SK-MEL-5 (cell line): ENCODE data around the gene GNAS-AS1. TPM values are rescaled to one million over a fixed set of nuclear protein-coding genes. Genes with fewer than 3 reads are reported as not detected.

Source experiments
- DNase-seq: peaks from one replicate; pipeline ENCODE4 v3.0.0-alpha.2; 2016; ENCODE audit warnings: low read depth, low spot score
- in situ Hi-C: cut with HindIII; loops from 2 replicates; pipeline ENCODE4 v1.10.0; 2016; ENCODE audit warnings: low sequenced_read_pairs, high pct_unique_total_duplicates, low pct_unique_long_range_greater_than_20kb
- small RNA-seq, 2 experiments: library from RNA; depleted of rRNA; stranded (forward); fragments of <200 nt; gene quantifications; one replicate each; pipeline ENCODE3, GENCODE V24; 2014
- total RNA-seq: library from RNA; depleted of rRNA; stranded (reverse); fragments of >200 nt; shearing (Covaris generic); gene quantifications from 2 replicates; pipeline ENCODE4 v1.2.3, GENCODE V29; 2014; rRNA removed

The GNAS-AS1 gene
- total RNA-seq, 1 experiment from 2014 or later, result 0.55 TPM

DNA sequence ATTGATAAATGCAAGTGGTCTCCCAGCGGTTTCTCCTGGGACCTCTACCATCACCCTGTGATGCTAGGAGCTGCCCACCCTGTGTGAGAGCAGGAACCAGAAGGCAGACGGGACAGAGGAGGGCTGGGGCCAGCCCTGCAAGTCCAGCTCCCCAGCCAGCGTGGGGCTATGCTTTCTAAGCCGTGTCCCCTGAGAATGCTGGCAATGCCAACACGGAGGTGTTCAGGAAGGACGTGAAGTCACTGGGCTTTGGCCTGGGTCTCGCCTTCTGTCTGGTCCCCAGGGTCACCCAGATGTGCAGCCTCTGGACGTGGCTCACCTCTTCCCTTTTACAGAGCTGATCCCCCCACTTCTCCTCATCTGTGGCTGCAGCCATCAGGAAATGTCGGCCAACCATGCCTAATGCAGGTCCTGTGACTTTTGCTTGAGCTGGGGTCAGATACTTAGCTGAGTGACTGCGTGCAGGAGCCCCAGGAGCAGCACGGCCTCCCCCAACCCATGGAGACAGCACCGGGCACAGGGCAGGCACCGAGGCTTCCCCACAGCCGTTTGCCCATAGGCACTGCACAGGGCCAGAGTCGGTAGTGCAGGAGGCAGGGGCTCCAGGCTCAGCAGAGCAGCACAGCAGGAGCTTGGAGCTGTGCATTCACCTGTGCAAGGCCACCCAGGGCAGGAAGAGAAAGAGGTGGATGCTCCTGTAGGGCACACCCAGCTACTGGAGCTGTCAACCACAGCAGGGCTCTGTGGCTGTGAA, 66.2 kb downstream of the GNAS-AS1 start:
- no peak for DNase-seq
- in situ Hi-C loops, result no loop called here

DNA sequence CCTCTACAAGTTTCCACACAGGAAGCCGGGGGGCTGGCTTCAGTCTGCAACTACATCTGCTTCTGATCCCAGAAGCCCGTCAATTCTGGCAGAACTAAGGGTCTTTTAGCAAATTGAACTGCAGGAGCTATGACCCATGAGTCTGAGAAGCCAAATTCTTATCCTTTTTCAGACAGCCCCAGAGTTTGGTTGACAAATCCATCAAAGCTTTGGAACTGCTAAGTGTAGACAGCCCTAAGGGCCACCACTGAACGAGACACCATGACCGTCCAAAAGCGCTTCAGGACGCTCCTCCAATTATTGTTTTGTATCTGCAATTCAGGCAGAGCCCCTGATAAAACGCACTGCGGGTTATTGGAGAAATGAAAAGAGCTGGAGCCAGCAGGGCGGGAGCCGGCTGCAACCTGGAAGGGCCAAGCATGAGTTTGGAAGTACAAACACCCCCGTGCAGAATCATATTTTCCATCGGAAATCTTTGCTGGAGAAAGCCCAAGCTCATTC, 67.1 kb downstream of the GNAS-AS1 start:
- in situ Hi-C loops, result no loop called here

DNA sequence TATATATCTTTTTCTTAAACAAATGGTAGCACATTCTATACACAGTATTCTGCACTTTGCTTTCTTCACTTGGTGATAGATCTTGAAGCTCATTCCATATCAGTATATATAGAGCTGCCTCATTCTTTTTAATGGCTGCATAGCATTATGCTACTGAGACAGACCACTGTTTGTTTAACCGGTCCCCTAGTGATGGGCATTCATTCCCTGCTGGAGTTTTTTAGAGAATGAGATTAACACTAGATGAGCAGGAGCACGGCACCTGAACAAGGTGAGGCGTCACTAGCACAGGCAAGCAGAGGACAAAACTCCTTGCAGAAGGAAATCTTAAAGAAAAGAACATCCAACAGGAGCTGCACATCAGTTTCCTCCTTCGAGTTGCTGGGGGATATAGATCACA, 69.6 kb downstream of the GNAS-AS1 start:
- DNase-seq, result no peak
- in situ Hi-C loops, result no loop called here

More for the DNA sequence above, 67.1 kb downstream of the GNAS-AS1 start:
- no peak for DNase-seq

DNA sequence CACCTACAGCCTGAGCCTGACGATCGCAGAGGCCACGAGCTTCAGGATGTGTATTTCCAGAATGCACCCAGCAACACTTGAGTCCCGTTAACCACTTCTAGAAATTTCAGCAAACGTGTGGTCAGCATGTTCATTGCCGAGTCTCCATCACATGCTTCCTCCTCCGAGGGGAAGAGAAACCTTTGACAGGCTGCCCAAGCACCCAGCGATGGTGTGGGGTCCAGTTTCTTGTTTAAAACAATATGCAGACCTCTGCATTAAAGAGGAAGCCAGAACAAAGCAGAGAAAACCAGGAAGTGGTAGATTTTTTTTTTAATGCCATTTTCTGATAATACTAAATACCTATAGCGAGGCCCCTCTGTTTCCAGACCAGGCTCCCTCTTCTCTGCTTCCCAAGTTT, 71.9 kb downstream of the GNAS-AS1 start:
- in situ Hi-C loops, result no loop called here
- DNase-seq, result no peak

DNA sequence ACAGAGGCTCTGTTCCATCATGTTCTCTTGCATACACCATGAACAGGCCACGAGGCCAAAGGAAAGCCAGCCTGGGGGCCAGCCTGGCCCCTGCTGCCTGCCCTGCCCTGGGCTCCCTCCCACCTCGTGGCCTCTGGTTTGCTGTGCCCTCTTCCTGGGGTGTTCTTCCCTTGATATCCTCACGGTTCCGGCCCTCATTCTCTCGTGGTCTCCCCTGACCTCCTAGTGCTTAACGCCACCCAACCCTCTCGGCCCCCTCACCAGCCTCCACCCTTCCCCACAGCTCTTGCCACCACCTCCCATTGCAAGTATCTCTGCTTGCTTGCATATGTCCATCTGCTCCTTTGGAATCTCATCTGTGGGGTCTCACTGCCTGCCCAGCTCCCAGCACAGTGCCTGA, 73.0 kb downstream of the GNAS-AS1 start:
- in situ Hi-C loops, result no loop called here
- DNase-seq, result no peak

DNA sequence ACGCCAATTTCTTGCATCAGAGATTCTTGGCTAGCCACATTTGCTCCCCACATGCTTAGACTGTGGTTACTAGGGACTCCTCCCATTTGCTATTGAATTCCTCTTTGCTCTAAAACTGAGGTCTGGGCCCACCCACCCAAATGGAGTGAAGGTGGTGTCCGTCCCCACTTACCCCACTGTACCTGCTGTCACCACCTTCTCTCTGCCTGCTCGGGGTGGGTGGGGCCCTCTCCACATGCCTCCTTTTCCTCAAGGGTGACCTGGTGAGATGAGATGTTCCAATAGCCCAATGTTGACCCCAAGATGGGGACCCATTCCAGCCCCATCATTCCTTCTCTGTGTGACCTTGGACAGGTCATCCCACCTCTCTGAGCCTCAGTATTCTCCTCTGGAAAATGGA, 74.6 kb downstream of the GNAS-AS1 start:
- in situ Hi-C loops, result no loop called here

DNA sequence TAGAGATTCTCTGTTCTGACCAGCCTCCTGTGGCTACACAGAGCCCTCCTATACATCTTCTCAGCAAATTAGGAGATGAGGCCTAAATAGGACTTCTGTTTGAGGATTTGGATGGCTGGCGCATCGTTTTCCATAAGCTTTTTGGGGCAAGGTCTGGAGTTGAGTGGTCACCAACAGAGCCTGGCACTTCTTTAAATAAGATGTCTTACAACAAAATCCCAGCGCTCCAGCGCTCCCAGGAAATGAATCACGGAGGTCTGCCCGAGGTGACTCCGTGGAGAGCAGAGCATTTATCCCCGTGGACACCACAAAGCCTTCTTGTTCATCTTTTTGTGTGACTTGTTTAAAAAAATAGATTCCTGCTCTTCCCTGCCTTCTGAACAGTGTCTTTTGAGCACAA, 75.3 kb downstream of the GNAS-AS1 start:
- no peak for DNase-seq
- in situ Hi-C loops, result no loop called here

More for the DNA sequence above, 74.6 kb downstream of the GNAS-AS1 start:
- no peak for DNase-seq

DNA sequence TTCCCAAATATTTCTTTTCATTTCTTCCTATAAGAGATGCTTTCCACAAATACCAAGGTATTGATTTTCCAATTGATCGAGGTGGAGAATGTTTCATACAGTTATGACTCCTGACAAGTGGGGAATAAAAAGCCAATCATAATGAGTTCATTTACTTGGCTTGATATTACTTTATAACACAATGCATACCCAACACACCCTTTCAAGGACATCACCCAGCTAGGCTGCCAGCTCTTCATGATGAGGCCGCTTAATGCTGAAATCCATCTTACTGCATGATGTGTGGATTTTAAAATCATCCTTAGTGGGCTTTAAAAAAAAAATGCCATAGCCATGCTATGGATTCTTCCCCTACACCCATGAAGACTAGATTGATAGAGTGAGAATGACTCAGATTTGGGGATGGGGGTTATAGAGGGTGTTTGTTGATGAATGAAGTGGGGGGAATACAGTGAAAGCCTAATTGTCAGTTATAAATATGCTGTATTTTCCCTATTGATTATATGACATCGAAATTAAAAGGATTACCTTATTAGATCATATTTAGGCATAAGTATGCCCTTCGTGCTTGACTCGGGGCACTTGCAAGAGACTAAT, 75.9 kb downstream of the GNAS-AS1 start:
- DNase-seq, result no peak
- in situ Hi-C loops, result no loop called here

DNA sequence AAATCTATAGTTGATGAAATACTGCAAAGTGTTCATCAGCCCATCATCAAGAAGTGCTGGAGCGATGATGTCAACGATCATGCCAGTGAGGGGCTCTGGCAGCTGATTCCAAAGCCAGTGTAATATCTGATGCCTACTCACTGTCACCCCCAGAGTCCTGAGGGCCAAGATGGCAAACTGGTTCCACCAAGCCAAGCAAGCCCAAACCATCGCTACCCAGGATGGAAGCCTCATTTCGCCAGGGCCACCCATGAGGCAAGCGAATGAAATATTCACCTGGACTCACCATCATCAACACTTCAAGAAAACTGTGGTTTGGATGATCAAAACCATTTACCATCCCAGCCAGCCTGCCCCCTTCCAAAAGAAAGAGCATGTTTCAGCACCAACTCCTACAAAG, 76.5 kb downstream of the GNAS-AS1 start:
- in situ Hi-C loops, result no loop called here
- DNase-seq, result no peak

DNA sequence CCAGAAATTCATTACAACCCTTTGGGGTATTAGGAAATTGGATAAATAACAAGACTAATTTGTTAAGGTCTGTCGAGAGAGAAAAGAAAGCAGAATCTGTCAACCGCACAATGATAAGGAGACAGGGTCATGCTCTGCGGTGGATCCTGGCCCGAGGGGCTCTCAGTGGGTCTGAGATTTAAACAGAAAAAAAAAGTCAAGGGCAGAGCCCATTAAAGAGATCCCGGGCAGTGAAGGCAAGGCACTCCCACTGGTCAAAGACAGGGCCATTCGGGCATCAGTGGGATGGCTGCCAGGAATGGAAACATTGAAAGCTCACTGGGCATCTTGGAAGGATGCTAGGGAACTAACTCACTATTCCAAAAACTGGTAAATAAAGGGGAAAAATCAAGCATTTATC, 77.9 kb downstream of the GNAS-AS1 start:
- DNase-seq, result no peak
- in situ Hi-C loops, result no loop called here

Small RNA genes within 50 kb of the gene (small RNA-seq; reads per million reads assigned to genes)
- 0 reads per million in 2 experiments for gene MIR298
- gene RF02127, result 0 reads per million in 2 experiments
- gene RF02128, result 0 reads per million in 2 experiments
- gene RF02130, result 0 reads per million in 2 experiments
- 0 reads per million in 2 experiments for gene RF02131

Other genes starting within 250 kb of the GNAS-AS1 start
- gene STX16, start 199.6 kb downstream of the GNAS-AS1 start, total RNA-seq, result 16.9 and 20.0 TPM in 2 replicates
- gene NPEPL1, start 158.1 kb downstream of the GNAS-AS1 start, total RNA-seq, result 3.2 and 3.4 TPM in 2 replicates
- 589 and 602 TPM in 2 replicates for gene GNAS, start 1.8 kb upstream of the GNAS-AS1 start, total RNA-seq
- gene NELFCD, start 130.4 kb upstream of the GNAS-AS1 start, total RNA-seq, result 76.2 and 86.5 TPM in 2 replicates
- 187 and 200 TPM in 2 replicates for gene CTSZ, start 156.4 kb upstream of the GNAS-AS1 start, total RNA-seq
- not detected in 2 replicates for gene TUBB1, start 168.5 kb upstream of the GNAS-AS1 start, total RNA-seq
- 96.6 and 107 TPM in 2 replicates for gene ATP5F1E, start 181.4 kb upstream of the GNAS-AS1 start, total RNA-seq
- 105 and 108 TPM in 2 replicates for gene PRELID3B, start 191.9 kb upstream of the GNAS-AS1 start, total RNA-seq